NCI-H446 treated with DMSO at 0.1 percent for 48 hours (cell line): ENCODE measurements around the gene MEG3.

ENCODE experiments used
- DNase-seq: peaks from one replicate; lab custom pipeline; 2025; lab: John Stamatoyannopoulos, UW

MEG3 gene

GRCh38 chr14:100849115-100849781 is 23.3 kb downstream of the MEG3 start:
- no peak for DNase-seq

- DNase-seq: no peak
Observed at GRCh38 chr14:100850841-100851585, 25.1 kb downstream of the MEG3 start.

GRCh38 chr14:100851586-100851916 is 25.6 kb downstream of the MEG3 start:
- DNase-seq: no peak

GRCh38 chr14:100851946-100852620 is 26.2 kb downstream of the MEG3 start:
- no peak for DNase-seq

GRCh38 chr14:100854435-100854834 is 28.5 kb downstream of the MEG3 start:
- no peak for DNase-seq

- no peak for DNase-seq
Observed at GRCh38 chr14:100855256-100855930, 29.5 kb downstream of the MEG3 start.

GRCh38 chr14:100856056-100856950 is 30.4 kb downstream of the MEG3 start:
- DNase-seq: no peak

GRCh38 chr14:100857233-100857922 is 31.5 kb downstream of the MEG3 start:
- no peak for DNase-seq

GRCh38 chr14:100857923-100858837 is 32.3 kb downstream of the MEG3 start:
- DNase-seq: no peak

- DNase-seq: no peak
Observed at GRCh38 chr14:100858838-100859220, 32.9 kb downstream of the MEG3 start.

GRCh38 chr14:100859781-100860180 is 33.9 kb downstream of the MEG3 start:
- no peak for DNase-seq

GRCh38 chr14:100860556-100861187 is 34.8 kb downstream of the MEG3 start:
- DNase-seq: no peak

- DNase-seq: no peak
Observed at GRCh38 chr14:100861188-100861936, 35.4 kb downstream of the MEG3 start.

- DNase-seq: no peak
Observed at GRCh38 chr14:100861937-100862247, 36.0 kb downstream of the MEG3 start.

- no peak for DNase-seq
Observed at GRCh38 chr14:100862277-100862676, 36.4 kb downstream of the MEG3 start.

GRCh38 chr14:100862793-100863192 is 36.9 kb downstream of the MEG3 start:
- DNase-seq: no peak

- no peak for DNase-seq
Observed at GRCh38 chr14:100864206-100864605, 38.3 kb downstream of the MEG3 start.

- no peak for DNase-seq
Observed at GRCh38 chr14:100864960-100865681, 39.2 kb downstream of the MEG3 start.
